GM18502 (cell line): Measurements from ENCODE around the gene OR6B1.
"Not testable (repeated sequence)": the region's sequence is repeated elsewhere in the genome, so short reads cannot be mapped to it uniquely, and the experiment has no call there.

ENCODE experiments used
- ATAC-seq: cut with Tn5 transposase; IDR thresholded peaks from one replicate; pipeline ENCODE4 v1.9.1; 2021; ENCODE audit warnings: mild to moderate bottlenecking; ENCODE audit not compliant: unreplicated experiment, poor library complexity

Gene OR6B1

DNA sequence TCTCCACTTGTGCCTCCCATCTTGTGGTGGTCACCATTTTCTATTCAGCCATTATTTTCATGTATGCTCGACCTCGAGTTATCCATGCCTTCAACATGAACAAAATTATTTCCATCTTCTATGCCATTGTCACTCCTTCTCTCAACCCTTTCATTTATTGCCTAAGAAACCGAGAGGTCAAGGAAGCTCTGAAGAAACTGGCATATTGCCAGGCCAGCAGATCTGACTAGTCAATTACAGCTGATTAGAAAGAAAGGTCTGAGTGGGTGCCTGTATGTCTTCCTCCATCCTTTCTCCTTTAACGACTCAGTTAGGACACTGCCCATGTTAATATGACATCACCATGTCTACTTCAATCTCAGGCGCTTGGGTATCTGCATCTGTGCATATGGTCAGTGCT lies 4.6 kb downstream of the OR6B1 start:
- ATAC-seq, result no peak

DNA sequence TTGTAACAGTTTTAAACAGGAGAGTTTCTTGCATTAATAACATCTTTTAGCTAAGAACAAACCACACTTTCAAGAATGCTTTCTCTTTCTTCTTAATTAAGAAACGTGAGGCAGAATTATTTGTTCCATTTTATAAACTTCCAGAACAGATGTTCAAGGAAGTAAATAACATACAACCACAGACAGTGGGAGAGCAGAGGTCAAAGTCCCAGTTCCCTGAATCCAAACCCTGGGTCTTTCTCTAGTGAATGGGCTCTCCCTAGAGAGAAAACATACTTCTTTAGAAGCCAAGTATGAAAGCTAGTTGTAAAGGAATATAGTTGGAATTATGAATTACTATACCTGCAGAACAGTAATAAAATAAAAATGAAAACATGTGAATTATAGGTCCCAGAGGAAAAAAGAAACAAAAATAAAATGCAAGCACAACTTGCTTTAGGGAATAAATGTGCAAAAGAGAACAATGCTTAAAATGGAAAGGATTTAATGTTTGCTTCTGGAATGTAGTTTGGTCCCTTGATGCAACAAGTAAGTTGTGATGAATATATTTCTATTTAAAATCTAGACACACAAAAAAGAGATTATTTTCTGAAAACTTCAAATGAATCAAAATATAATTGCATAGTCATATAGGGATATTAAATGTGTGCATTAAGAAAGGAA lies 6.0 kb downstream of the OR6B1 start:
- ATAC-seq, result no peak

DNA sequence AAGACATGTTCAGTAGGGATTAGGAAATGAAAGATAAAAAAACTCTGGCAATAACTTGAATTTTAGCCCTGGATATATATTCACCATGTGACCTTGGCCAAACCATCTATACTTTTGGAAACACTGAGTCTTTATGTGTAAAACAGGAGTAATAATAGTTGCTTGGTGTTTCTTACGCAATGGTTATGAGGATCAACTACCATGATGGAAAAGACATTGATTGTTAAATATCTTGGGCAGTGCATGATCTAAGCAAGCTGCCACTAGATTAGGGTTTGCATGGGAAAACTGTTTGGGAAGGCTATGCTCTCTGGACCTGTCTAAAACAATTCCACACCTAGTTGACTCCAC lies 6.5 kb downstream of the OR6B1 start:
- no peak for ATAC-seq

DNA sequence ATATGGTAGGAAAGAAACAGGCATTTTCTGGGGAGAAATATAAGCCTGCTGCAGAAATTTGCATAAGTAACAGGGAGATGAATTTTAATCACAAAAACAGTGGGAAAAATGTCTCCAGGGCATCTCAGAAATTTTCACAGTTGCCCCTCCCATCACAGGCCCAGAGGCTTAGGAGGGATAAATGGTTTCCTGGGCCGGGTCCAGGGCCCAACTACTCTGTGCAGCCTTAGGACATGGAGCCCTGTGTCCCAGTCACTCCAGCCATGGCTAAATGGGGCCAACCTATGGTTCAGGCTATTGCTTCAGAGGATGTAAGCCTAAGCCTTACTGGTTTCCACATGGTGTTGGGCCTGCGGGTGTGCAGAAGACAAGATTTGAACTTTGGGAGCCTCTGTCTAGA lies 9.2 kb downstream of the OR6B1 start:
- no peak for ATAC-seq

DNA sequence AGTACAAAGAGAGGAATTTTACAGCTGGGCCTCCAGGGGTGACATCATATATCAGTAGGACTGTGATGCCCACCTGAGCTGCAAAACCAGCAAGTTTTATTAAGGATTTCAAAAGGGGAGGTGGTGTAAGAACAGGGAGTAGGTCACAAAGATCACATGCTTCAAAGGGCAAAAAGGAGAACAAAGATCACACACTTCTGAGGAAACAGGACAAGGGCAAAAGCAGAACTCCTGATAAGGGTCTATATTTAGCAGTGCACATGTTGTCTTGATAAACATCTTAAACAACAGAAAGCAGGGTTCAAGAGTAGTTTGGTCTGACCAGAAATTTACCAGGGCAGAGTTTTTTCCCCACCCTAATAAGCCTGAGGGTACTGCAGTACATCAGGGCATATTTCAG lies 9.9 kb downstream of the OR6B1 start:
- ATAC-seq, result not testable (repeated sequence)

DNA sequence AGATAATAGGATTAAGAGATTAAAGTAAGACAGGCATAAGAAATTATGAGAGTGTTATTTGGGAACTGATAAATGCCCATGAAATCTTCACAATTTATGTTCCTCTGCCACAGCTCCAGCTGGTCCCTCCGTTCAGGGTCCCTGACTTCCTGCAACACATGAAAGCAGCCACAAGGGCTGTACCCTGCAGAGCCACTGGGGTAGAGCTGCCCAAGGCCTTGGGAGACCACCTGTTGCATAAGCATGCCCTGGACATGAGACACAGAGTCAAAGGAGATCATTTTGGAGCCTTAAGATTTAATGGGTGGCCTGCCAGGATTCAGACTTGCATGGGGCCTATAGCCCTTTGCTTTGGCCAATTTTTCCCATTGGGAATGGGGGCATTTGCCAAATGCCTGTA lies 10.7 kb downstream of the OR6B1 start:
- ATAC-seq, result not testable (repeated sequence)

DNA sequence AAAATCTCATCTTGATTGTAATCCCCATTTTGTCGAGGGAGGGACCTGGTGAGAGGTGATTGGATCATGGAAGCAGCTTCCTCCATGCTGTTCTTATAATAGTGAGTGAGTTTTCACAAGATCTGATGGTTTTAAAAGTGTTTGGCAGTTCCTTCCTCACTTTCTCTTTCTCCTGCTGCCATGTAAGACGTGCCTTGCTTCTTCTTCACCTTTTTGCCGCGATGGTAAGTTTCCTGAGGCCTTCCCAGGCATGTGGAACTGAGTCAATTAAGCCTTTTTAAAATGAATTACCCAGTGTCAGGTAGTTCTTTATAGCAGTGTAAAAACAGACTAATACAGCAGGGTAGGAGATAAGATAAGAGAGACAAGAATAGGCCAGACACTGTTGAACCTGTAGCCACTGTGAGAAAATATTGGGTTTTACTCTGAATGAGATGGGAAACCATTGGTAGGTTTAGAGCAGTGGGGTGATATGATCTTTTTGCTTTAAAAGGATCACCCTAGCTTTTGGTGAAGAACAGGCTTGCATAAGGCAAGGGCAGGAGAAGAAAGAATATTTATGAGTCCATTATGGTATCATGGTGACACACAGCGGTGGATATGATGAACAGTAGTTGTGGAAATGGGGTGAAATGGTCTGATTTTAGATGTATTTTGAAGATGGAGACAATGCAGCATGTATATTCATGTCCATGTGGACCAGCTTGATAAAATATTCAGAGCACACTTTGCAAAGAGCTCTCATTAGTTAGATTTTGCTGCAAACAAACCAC lies 11.5 kb downstream of the OR6B1 start:
- ATAC-seq, result no peak

DNA sequence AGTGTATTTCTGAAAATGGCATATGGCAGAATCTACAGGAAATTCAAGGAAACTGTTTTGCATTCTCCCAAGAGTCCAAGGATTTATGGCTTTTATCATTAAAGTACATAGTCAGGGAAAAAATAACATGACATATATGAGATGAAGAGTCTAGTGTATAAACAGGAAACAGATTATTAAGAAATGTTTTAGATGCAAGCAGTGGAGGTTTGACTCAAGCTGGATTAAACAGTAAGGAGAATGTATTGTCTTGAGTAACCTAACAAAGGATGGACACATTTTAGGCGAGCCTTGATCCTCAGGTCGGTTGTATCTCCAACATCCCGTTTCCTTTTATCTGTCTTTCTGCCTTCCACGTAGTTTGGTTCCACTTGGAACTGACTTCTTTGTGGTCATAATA lies 17.9 kb downstream of the OR6B1 start:
- ATAC-seq, result no peak

DNA sequence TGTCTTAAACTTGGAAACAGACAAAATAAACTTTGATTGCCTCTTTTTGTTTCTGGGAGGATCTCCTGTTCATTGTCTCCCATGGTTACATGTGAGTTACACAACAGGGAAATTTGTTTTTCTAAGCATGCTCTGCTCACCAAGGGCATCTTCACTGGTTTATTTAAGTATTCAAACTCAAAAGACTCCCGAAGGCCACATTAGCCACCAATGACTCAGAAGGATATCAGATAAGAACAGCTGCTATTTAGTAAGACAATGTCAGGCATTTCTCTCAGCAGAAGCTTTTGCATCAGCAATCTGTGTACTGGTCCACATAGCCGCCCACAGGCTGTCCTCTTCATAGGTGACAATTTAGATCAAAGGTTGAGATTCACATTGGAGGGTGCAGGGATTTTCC lies 19.3 kb downstream of the OR6B1 start:
- no peak for ATAC-seq

DNA sequence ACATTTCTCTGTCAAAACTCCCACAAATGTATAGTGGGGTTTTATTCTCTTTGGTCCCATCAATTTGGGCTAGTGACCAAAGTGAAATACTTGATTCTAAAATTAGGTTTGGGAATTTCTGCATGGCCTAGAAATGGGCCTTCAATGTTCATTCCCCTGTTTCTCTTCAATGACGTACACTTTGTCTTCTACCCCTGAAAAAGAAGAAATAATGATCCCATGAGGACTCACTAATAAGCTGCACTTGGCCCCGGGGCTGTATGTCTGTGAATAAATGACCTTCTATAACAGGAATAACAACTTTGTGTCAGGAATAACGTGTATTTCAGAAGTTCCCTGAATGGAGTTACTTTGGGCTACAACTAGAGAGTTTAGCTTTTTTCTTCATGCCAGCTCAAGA lies 20.2 kb downstream of the OR6B1 start:
- no peak for ATAC-seq

DNA sequence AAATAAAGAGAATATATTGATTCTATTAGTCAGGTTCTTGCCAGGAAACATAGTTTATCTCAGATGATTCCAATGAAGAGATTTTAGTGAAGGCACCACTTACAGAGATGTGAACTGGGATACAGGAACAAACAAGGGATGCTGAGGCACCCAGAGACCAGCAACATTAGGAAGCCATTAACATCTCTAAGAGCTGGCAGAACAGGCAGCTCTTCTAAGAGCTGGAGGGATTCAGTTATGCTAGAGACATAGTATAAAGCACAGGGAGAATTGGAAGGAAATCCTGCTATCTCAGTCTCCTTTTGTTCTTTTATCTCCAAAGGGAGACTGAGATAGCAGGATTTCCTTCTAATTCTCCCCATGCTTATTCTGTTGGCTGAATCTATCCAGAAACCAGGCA lies 22.0 kb downstream of the OR6B1 start:
- ATAC-seq, result no peak

DNA sequence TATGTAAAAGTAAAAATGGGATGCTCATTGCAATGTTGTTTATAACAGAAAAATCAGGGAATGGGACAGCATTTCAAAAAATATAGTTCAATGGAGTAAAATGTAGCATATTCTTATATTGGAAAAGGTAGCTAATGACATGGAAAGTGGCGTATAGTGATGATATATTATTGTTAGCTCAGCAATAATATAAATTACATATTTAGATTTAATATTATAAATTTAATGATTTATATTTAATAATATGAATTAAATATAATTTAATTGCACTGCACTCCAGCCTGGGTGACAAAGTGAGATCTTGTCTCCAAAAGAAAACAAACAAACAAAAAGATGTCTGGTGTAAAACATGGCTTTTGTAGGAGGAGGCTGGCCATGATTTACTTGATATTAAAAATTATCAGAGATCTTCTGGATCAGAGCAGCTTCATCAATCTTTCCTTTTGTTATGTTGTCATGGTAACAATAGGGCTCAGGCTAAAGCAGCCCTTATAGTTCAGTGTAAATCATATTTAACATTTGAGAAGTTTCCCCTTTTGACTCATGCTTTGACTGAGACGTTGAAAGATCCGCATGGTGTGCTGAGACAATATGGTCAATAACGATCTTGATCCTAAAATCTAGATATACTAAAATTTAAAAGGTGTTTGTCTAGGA lies 23.2 kb downstream of the OR6B1 start:
- ATAC-seq, result no peak

DNA sequence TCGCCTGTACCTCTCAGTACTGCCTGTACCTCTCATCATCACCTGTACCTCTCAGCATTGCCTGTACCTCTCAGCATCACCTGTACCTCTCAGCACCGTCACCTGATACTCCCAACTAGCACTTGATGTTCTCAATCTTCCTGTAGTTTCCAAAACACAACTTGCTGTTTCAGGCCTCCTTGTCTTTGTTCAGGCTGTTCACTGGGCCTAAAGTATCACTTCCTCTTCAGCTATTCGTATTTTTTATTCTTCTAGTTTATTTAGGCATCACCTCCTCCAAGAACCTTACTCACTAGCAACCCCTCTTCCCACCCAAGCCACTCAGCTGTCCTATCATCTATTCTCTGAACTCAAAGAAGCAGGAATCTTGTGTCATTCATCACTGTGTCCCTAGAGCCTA lies 24.1 kb downstream of the OR6B1 start:
- ATAC-seq, result no peak

DNA sequence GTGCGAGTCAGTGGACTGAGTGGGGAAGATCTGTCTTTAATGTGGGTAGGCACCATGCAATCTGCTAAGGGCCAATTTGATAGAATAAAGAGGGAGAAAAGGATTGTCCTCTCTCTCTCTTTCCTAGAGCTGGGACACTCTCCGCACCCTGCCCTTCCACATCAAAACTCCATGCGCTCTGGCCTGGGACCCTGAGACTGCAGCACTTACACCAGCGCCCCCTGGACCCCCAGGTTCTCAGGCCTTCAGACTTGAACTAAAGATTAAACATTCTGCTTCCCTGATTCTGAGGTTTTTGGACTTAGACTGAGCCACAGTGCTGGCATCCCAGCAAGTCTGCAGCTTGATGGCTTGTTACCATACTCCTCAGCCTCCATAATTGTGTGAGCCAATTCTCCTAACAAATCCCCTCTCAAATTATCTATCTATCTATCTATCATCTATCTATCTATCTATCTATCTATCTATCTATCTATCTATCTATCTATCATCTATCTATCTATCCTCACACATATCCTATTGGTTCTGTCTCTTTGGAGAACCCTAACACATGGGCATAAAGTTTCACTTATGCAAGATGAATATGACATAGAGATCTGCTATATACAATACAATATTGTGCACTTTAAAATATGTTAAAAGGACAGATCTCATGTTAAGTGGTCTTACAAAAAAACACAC lies 26.2 kb downstream of the OR6B1 start:
- ATAC-seq, result no peak

DNA sequence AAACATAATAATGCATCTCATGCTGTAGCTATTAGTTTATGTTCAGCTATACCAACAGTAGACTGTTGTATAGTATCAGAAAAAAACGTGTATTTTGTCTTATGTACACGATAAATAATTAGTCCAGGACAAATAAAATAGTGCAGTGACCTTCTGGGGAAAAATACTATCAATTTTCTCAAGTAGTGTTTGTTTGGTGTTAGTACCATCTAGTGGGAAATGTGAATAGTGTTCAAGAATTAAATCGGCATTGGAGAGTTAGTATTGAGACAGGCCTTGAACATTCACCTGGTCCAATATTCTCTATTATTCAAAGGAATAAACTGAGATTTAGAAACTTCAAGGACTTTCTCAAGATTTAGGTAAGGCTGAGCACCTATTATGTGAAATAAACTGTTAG lies 26.9 kb downstream of the OR6B1 start:
- no peak for ATAC-seq

DNA sequence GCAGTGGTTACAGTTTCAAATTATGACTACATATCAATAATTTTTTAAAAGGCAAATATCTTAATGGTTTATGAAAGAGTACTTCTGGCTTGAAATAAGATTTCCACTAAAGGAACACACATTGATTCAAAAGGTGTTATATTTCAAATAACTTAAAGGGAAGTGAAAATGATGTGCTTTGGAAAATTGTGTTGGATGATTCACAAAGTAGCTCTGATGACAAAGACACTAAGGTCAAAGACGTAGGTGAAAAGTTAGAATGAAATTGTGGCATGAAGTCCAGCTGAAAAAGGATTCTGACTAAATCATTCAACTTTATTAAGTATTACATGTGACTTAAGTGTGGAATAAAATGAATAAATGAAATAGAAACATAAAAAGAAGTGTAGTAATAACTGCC lies 27.9 kb downstream of the OR6B1 start:
- no peak for ATAC-seq

DNA sequence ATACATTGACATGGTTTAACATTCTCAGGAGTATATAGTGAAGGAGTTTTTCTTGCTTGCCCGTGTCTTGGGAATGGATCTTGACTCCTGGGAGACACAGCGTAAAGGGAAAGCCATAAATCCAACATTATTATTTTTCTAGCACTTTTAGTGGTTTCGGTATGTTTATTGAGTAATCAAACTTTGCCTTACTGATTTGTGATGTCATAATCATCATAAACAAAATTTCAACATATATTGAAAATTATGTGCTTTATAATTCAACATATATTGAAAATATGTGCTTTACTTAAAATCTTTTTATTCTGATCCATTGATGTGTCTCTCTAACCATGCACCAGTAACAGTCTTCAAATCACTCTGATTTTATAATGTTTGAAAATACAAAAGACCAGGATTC lies 28.4 kb downstream of the OR6B1 start:
- no peak for ATAC-seq

DNA sequence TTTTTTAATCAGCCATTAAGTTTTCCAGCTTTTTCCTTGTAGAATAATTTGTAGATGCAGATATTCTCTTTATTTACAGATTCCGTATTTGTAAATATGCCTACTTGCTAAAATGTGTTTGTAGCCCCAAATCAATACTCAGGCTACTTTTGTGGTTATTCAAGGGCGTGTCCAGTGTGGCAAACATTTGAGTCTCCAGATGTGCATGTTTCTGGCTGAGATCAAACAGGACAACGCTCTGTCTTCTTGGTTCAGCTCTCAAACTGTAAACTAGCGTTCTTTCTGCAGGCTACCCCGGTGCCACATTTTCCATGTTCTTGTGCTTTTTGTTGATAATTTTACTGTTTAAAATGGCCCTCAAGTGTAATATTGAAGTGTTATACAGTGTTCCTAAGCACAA lies 32.4 kb downstream of the OR6B1 start:
- ATAC-seq, result no peak

DNA sequence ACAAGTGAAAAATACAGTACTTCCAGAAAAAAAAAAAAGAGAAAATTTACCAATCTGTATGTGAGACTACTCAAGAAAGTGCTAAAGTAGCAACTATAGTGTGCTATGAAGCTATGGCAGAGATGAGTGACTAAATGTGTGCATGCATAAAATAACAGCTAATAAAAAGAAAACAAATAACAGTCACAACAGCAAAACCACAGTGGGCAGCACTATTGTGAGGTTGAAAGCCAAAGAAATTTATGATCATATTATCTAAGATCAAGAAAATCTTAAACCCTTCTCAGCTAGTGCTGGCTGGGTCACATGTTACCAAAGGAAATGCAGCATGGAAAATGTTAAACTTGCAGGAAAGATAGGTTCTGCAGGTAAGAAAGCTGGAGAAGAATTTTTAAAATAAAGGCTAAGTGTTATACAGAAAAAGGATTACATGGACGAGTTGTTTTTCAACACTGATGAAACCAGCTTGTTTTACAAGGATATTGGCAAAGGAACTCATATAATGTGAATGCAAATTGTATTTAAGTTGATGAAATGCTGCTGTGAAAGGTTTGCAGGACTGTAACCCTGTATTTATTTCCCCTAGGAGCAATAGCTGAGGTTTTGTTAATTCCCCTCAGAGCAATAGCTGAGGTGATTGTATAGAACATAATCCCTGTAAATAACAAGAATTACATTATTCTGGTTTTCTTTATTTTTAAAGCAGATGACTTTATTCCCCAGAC lies 33.0 kb downstream of the OR6B1 start:
- no peak for ATAC-seq

DNA sequence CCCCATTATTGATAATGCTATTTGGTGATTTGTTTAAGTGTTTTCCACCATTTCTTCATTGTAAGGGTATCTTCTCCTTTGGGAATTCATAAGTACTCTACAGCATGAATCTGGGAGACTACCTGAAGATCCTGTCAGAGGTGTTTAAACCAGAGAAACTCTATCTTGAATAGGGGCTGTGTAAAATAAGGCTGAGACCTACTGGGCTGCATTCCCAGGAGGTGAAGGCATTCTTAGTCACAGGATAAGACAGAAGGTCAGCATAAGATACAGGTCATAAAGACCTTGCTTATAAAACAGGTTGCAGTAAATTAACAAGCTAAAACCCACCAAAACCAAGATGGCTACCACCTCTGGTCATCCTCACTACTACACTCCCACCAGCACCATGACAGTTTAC lies 35.3 kb downstream of the OR6B1 start:
- no peak for ATAC-seq
